ENCODE measurements around the gene CCDC142.

DNA sequence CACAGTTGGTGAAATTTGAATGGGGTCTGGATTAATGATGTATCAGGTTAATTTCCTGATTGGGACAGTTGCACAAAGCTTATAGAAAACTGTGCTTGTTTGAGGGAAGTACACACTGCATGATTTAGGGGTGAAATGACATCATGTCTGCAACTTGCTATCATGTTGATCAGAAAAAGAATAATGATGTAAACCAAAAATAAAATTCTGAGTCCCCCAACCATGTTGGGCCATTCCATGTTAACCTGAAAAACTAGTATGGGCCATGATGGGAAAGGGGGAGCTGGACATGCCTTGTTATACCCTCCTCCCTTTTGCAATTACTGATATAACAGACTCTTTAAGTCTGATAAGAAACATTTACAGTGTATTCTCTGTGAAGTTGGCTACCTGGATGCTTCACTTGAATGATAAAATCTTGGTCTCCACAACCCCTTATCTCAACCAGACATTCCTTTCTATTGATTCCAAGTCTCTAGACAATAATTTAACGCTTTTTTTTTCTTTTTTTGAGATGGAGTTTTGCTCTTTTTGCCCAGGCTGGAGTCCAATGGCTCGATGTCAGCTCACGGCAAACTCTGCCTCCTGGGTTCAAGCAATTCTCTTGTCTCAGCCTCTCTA lies 32.1 kb downstream of the CCDC142 start:
- TF ChIP-seq, protein P1, sequence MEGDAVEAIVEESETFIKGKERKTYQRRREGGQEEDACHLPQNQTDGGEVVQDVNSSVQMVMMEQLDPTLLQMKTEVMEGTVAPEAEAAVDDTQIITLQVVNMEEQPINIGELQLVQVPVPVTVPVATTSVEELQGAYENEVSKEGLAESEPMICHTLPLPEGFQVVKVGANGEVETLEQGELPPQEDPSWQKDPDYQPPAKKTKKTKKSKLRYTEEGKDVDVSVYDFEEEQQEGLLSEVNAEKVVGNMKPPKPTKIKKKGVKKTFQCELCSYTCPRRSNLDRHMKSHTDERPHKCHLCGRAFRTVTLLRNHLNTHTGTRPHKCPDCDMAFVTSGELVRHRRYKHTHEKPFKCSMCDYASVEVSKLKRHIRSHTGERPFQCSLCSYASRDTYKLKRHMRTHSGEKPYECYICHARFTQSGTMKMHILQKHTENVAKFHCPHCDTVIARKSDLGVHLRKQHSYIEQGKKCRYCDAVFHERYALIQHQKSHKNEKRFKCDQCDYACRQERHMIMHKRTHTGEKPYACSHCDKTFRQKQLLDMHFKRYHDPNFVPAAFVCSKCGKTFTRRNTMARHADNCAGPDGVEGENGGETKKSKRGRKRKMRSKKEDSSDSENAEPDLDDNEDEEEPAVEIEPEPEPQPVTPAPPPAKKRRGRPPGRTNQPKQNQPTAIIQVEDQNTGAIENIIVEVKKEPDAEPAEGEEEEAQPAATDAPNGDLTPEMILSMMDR (IDR thresholded peaks at IDR 0.05) = no peak
- no peak for TF ChIP-seq POLR2A (IDR thresholded peaks at IDR 0.05; ENCODE audit: low read depth)
